CD14-positive monocyte (primary cell): Measurements from ENCODE around the gene EGFR. TPM values are rescaled to one million over a fixed set of nuclear protein-coding genes. Genes with fewer than 3 reads are reported as not detected.

Source experiments
- DNase-seq, 3 donors: peaks; one replicate each; pipeline ENCODE4 v3.0.0-alpha.2; 2011 to 2022
- H2AFZ ChIP-seq: 2 replicates; pipeline ENCODE4 v1.6.0; 2012; ENCODE audit warnings: mild to moderate bottlenecking, low read depth, low read length, inconsistent platforms; ENCODE audit not compliant: insufficient read depth, poor library complexity, severe bottlenecking
- H3K27ac ChIP-seq, 2 donors: 1 replicate in 1 of 2; 2 replicates in 1 of 2; pipeline ENCODE4 v1.5.1; 2012 to 2013; ENCODE audit warnings: low read length in 2 of 2, control low read depth in 1 of 2, inconsistent platforms in 1 of 2, low read depth in 1 of 2, mild to moderate bottlenecking in 1 of 2
- H3K27me3 ChIP-seq, 2 donors: one replicate each; pipeline versions ENCODE4 v1.6.0 to v1.6.1; 2011 to 2013; ENCODE audit warnings: low read length in 2 of 2; ENCODE audit not compliant: control insufficient read depth in 2 of 2, insufficient read depth in 2 of 2
- H3K36me3 ChIP-seq, 2 donors: replicated peaks in 1 of 2; 1 replicate in 1 of 2; 2 replicates in 1 of 2; pipeline versions ENCODE4 v1.5.1 to v1.6.1; 2012 to 2013; ENCODE audit warnings: low read length in 2 of 2, control low read depth in 1 of 2, inconsistent platforms in 1 of 2, mild to moderate bottlenecking in 1 of 2; ENCODE audit not compliant: insufficient read depth in 2 of 2, control insufficient read depth in 1 of 2
- H3K4me1 ChIP-seq, 2 donors: 1 replicate in 1 of 2; 2 replicates in 1 of 2; pipeline versions ENCODE4 v1.5.1 to v1.6.1; 2012 to 2013; ENCODE audit warnings: low read length in 2 of 2, control low read depth in 1 of 2, inconsistent platforms in 1 of 2, mild to moderate bottlenecking in 1 of 2, moderate library complexity in 1 of 2; ENCODE audit not compliant: insufficient read depth in 2 of 2, control insufficient read depth in 1 of 2
- H3K4me2 ChIP-seq: replicated peaks from 2 replicates; pipeline ENCODE3; 2012; ENCODE audit warnings: low read length, moderate library complexity, mild to moderate bottlenecking; ENCODE audit not compliant: poor library complexity, severe bottlenecking; ENCODE audit errors: extremely low read depth
- H3K4me3 ChIP-seq, 3 experiments: fragments of 200-600 bp in 1 of 3; sonication (generic) in 1 of 3; replicated peaks in 1 of 3; 1 replicate in 2 of 3; 2 replicates in 1 of 3; pipeline ENCODE4 v1.5.1; 2011 to 2013; ENCODE audit warnings: low read length in 3 of 3, mild to moderate bottlenecking in 3 of 3, control low read depth in 2 of 3, low read depth in 2 of 3, inconsistent platforms in 1 of 3, moderate library complexity in 1 of 3
- H3K79me2 ChIP-seq: 2 replicates; pipeline ENCODE4 v1.6.0; 2012; ENCODE audit warnings: mild to moderate bottlenecking, control low read depth, inconsistent platforms, low read length, moderate library complexity; ENCODE audit not compliant: insufficient read depth
- H3K9ac ChIP-seq: 2 replicates; pipeline ENCODE4 v1.6.0; 2017; ENCODE audit warnings: low read length, mild to moderate bottlenecking; ENCODE audit not compliant: insufficient read depth, poor library complexity, severe bottlenecking
- H3K9me3 ChIP-seq, 2 donors: replicated peaks in 1 of 2; 1 replicate in 1 of 2; 2 replicates in 1 of 2; pipeline versions ENCODE4 v1.5.1 to v1.6.1; 2012 to 2013; ENCODE audit warnings: low read length in 2 of 2, control low read depth in 1 of 2; ENCODE audit not compliant: control insufficient read depth in 1 of 2, insufficient read depth in 1 of 2
- H4K20me1 ChIP-seq: 2 replicates; pipeline ENCODE4 v1.6.0; 2012; ENCODE audit warnings: mild to moderate bottlenecking, low read length, control low read depth, moderate library complexity; ENCODE audit not compliant: insufficient read depth
- H3K27ac Mint-ChIP-seq, 7 donors: one replicate each; pipeline ENCODE4 v1.8.0; 2020; ENCODE audit warnings: mild to moderate bottlenecking in 7 of 7, mixed read lengths in 7 of 7, moderate library complexity in 6 of 7, inconsistent platforms in 2 of 7
- H3K27me3 Mint-ChIP-seq, 3 donors: one replicate each; pipeline ENCODE4 v1.8.0; 2021 to 2022; ENCODE audit warnings: low read depth in 3 of 3, mild to moderate bottlenecking in 3 of 3, mixed read lengths in 3 of 3, moderate library complexity in 3 of 3, inconsistent platforms in 1 of 3
- H3K36me3 Mint-ChIP-seq, 2 donors: one replicate each; pipeline ENCODE4 v1.8.0; 2020; ENCODE audit warnings: mixed read lengths in 2 of 2, inconsistent platforms in 1 of 2, mild to moderate bottlenecking in 1 of 2
- H3K4me1 Mint-ChIP-seq: one replicate; pipeline ENCODE4 v1.8.0; 2020; ENCODE audit warnings: mild to moderate bottlenecking, mixed read lengths
- H3K4me3 Mint-ChIP-seq, 2 donors: one replicate each; pipeline ENCODE4 v1.8.0; 2020; ENCODE audit warnings: mild to moderate bottlenecking in 2 of 2, mixed read lengths in 2 of 2, moderate library complexity in 1 of 2
- H3K9me3 Mint-ChIP-seq, 7 donors: one replicate each; pipeline ENCODE4 v1.8.0; 2020 to 2022; ENCODE audit warnings: mixed read lengths in 7 of 7, mild to moderate bottlenecking in 6 of 7, moderate library complexity in 6 of 7, inconsistent platforms in 2 of 7
- CTCF ChIP-seq: fragments of 200-600 bp; IDR thresholded peaks from one replicate; pipeline ENCODE4 v1.8.0; 2022; ENCODE audit warnings: antibody characterized with exemption, mild to moderate bottlenecking
- WGBS: methylation state at CpG from one replicate; pipeline ENCODE4 v1.1.5; 2013; ENCODE audit warnings: missing lambda C conversion rate; ENCODE audit not compliant: insufficient coverage; 5-methylcytosine and 5-hydroxymethylcytosine counted together
- intact Hi-C, 2 donors: fragments of 100-400 bp; cut with micrococcal nuclease; formaldehyde crosslinking; loops; one replicate each; pipeline versions ENCODE4 v1.15.0 to v1.15.1; 2023
- polyA plus RNA-seq, 3 donors: library from polyadenylated mRNA; depleted of rRNA in 1 of 3; unstranded in 2 of 3; stranded (reverse) in 1 of 3; fragments of 300-500 nt in 2 of 3; fragments of >200 nt in 1 of 3; fragmentation: Illumina TruSeq in 2 of 3; gene quantifications; 1 replicate in 2 of 3; 2 replicates in 1 of 3; pipeline ENCODE4 v1.2.3, GENCODE V29; 2012 to 2021

EGFR gene
- polyA plus RNA-seq, 3 donors, result not detected

- H3K36me3 Mint-ChIP-seq, result no peaks in the 10 kb centered on the region
- no peak for TF ChIP-seq CTCF
- H3K27me3 Mint-ChIP-seq, result peaks cover 0 to 2% (median 1%) of the 10 kb centered on the region in 3 donors
- no peak overlapping the region for H3K27ac ChIP-seq
- no peak overlapping the region for H3K27ac Mint-ChIP-seq
- no peaks in the 10 kb centered on the region for H3K9me3 ChIP-seq
- no peaks in the 10 kb centered on the region for H4K20me1 ChIP-seq
- no peak overlapping the region for H3K9ac ChIP-seq
- no peaks in the 10 kb centered on the region for H3K4me1 ChIP-seq
- H3K79me2 ChIP-seq, result no peaks in the 10 kb centered on the region
- H3K27me3 ChIP-seq, result no peaks in the 10 kb centered on the region
- no peak overlapping the region for H2AFZ ChIP-seq
- no peaks in the 10 kb centered on the region for H3K36me3 ChIP-seq
- H3K4me2 ChIP-seq, result no peak overlapping the region
- H3K4me3 ChIP-seq, result no peak overlapping the region
- DNase-seq, result no peak
- peaks cover 2 to 12% (median 3%) of the 10 kb centered on the region in 7 donors for H3K9me3 Mint-ChIP-seq
- no peak overlapping the region for H3K4me3 Mint-ChIP-seq
- intact Hi-C loops, result no loop called here
- 76% methylated on average over 5 of the region's 13 CpGs for WGBS
- no peaks in the 10 kb centered on the region for H3K4me1 Mint-ChIP-seq
Measured at GRCh38 chr7:55052741-55053427, 34.1 kb downstream of the EGFR start.

GRCh38 chr7:55053651-55054571, 35.1 kb downstream of the EGFR start:
- H3K4me2 ChIP-seq, result no peak overlapping the region
- H3K9ac ChIP-seq, result no peak overlapping the region
- no peaks in the 10 kb centered on the region for H4K20me1 ChIP-seq
- intact Hi-C loops, result no loop called here
- H3K27me3 ChIP-seq, result no peaks in the 10 kb centered on the region
- no peak overlapping the region for H3K27ac ChIP-seq
- H3K4me1 ChIP-seq, result no peaks in the 10 kb centered on the region
- Mint-ChIP-seq H3K36me3 (no peaks in the 10 kb centered on the region), H3K9me3 (peaks cover 2 to 12% (median 3%) of the 10 kb centered on the region in 7 donors), H3K27ac (no peak overlapping the region), H3K4me1 (no peaks in the 10 kb centered on the region), H3K4me3 (no peak overlapping the region), H3K27me3 (peaks cover 0 to 2% (median 1%) of the 10 kb centered on the region in 3 donors)
- no peaks in the 10 kb centered on the region for H3K79me2 ChIP-seq
- no peak overlapping the region for H2AFZ ChIP-seq
- TF ChIP-seq CTCF, result no peak
- no peaks in the 10 kb centered on the region for H3K36me3 ChIP-seq
- no peak overlapping the region for H3K4me3 ChIP-seq
- WGBS, result 83% methylated on average over 13 of the region's 26 CpGs
- no peaks in the 10 kb centered on the region for H3K9me3 ChIP-seq
- no peak for DNase-seq
